Measurements from ENCODE around the gene ELMOD3.
A peak's percentile ranks its signal among the peaks of the same experiment; 100 is the strongest.
"Not testable (repeated sequence)": the region's sequence is repeated elsewhere in the genome, so short reads cannot be mapped to it uniquely, and the experiment has no call there.

The ELMOD3 gene

DNA sequence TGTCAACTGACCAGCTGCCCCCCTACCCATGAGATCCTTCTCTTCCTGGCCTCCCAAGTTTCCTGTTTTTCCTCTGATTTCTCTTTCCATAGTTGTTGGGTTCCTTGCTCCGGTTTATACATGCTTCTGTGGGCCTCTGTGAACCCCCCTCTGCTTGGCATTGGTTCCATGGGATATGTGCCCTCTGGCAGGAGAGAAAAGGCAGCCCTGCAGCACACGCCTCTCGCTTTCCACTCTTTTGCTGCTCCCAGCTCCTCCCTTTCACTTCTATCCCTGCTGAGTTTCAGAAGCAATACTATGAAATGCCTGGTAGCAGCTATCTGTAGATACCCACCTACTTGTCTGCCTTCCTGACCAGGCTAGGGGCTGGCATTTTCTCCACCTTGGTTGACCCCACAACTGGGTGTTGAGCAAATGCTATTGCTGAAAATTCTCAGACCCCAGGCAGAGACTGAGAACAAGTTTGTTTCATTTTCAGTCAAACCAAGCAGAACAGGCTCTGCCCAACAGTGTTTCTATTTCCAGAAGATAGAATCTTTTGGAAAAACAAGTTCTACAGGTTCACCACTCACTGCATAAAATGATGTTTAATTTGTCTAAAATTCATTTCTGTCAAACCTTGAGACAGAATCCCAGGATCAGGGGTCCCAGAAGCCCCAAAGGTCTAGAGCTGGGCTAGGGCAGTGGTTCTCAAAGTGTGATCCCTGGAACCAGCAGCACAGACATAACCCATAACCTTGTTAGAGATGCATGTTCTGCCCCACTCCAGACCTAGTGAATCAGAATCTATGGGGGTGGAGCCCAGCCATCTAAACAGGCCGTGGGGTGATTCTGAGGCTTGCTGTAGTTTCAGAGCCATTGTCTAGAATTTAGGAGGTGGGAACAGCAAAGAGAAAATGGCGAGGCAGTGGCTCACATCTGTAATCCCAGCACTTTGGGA, 42.2 kb downstream of the ELMOD3 start:
- H3K4me3 ChIP-seq (ENCODE audit: low read depth, low read length), result no peak overlapping the region
- no peak for DNase-seq (ENCODE audit: low read depth)

DNA sequence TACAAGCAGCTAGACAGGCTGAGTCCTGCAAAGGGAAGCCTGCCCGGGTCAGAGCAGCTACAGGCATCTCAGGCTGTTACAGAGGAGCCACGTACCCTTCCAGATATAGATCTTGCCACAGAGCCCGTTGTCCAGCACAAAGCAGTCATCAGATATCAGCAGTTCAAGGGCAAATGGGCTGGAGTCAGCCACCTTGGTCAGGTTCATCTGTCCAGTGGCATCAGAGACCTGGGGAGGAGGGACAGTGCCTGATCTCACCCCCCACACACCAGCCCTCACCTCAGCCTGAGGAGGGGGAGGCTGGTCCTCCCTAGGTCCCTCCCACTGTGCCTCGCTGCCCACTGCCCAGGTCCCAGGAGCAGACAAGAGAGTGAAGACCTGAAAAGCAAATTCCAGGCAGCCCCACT, 43.4 kb downstream of the ELMOD3 start:
- H3K4me3 ChIP-seq (ENCODE audit: low read depth, low read length), result no peak overlapping the region
- no peak for DNase-seq (ENCODE audit: low read depth)

DNA sequence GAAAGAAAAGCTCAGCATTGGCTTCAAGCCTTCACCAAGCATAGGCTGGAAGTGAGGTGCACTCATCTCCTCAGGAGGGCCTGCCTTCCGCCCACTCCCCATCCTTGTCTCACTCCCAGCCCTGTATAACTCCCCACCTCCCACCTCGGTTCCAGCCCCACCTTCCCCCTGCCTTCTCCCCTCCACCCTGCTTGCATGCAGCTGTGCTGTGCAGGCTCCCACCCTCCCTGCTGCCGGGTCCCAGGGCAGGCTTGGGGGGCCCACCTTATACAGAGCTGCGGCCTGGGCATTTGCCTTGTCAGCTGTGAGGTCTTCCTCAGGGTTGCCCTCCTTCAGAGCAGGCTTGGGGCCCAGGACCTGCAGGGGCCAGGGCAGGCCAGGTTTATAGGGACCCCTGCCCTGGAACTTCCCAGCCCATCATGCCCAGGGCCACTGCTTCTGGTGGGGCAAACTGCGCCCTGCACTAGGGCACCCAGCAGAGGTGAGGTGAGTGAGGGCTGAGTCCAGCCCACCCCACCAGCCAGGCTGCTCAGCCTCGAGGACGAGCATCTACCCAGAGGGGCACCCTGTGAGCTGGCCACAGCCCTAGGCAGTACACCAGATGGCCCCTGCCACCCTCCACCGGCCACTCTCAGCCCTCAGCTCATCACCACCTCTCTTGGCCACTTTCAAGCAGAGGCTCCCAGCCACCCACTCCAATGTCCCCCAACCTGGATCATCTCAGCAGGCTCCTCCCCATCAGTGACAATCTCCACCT, 44.0 kb downstream of the ELMOD3 start:
- DNase-seq (ENCODE audit: low read depth), result no peak
- no peak overlapping the region for H3K4me3 ChIP-seq (ENCODE audit: low read depth, low read length)

DNA sequence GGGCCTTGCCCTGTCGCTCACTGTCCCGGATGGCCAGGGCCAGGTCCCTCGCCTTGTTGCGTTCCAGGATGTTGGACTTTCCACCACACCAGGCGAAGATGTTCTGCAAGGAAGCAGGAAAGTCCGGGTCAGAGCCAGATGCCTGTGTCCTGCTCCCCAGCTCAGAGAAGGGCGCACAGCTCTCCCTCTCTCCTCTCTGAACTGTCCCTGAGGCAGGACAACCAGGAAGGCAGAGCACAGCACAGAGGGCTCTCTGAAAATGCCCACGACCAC, 44.5 kb downstream of the ELMOD3 start:
- no peak overlapping the region for H3K4me3 ChIP-seq (ENCODE audit: low read depth, low read length)
- no peak for DNase-seq (ENCODE audit: low read depth)

DNA sequence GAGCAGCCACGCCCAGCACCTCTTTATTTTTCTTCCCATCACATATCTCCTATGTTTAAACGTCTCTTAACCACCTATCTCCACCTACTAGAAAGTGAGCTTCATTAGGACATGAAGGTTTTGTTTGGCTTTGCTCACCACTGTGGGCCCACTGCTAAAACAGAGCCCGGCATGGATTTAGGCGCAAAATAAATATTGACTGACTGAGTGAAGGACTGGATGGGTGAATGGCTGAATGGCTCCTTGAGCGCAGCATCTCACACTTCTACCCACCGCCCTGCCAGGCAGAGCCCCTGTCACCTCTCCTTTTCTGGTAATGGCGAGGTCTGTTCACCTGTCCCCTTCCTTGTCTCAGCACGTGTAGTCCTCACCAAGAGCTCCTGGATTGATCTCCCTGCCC, 45.5 kb downstream of the ELMOD3 start:
- DNase-seq (ENCODE audit: low read depth), result no peak
- H3K4me3 ChIP-seq (ENCODE audit: low read depth, low read length), result no peak overlapping the region

DNA sequence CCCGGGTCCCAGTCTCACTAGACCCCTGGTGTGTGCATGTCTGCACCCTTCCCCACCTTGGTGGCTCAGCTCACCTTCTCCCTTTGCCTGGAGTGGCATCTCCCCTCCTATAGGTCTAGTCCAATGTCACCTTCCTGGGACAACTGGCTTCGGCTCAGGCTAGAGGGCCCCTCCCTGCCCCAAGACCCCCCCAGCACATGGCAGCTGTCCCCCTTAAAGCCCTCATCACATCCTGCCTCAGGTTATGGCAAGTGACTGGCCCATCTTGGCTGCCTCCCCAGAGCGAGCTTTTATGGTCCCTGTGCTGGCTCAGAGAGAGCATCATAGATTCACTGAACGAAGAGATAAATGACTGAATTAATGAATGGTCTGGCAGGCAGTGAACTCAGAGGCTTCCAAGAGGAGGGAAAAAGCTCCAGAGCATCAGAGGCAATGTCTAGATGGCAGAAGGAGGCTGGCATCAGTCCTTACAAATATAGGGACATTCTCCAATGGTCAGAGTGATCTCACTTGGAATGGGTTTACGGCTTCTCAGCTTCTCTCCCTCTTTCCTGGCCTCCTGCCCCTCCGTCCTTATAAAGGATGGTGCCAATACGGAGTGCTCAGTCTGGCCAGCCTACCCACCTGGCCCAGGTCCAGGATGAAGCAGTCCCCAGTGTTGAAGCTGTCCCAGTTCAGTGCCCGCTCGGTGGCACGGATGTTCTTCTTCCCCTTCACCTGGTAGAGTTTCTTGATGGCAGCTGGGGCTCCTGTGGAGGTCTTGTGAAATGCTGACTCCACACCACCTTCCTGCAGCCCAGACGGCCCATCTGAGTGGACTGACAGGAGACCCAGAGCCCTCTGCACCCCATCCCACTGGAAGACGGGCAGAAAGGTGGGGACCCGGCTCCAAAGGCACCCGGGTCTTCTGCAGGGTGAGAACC, 46.2 kb downstream of the ELMOD3 start:
- no peak for DNase-seq (ENCODE audit: low read depth)
- no peak overlapping the region for H3K4me3 ChIP-seq (ENCODE audit: low read depth, low read length)

DNA sequence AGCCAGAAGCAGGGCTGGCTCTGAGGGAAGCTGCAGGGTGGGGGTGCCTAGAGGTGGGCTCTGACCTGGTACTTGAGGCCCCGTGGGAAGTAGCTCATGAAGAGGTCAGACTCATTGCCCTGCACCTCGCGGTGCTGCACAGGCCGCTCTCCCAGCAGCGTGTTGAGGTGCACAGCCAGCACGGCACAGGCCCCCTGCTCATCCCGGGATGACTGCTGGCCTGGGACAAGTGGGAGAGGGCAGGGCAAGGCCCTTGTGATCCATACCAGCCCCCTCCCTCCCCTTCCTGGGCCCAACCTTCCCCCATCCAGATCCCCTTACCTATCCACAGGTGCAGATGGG, 46.9 kb downstream of the ELMOD3 start:
- no peak for DNase-seq (ENCODE audit: low read depth)
- H3K4me3 ChIP-seq (ENCODE audit: low read depth, low read length), result no peak overlapping the region

DNA sequence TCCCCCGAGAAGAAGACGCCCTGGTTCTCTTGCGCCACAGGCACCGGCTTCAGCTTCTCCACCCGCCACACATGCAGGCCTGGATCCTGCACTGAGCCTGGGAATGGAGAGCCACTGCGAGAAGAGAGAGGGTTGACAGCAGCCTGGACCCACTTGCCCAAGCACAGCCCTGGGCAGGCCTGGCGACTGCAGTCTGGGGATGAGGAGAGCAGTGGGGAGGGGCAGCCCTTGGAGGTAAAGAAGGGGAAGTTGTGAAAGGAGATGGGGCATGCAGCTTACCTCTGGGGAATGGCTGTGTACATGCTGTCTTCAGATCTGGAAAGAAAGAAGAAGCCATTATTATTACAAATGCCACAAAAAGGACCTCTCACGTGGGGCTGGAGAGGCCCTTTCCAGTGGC, 47.3 kb downstream of the ELMOD3 start:
- DNase-seq (ENCODE audit: low read depth), result no peak
- H3K4me3 ChIP-seq (ENCODE audit: low read depth, low read length), result no peak overlapping the region

DNA sequence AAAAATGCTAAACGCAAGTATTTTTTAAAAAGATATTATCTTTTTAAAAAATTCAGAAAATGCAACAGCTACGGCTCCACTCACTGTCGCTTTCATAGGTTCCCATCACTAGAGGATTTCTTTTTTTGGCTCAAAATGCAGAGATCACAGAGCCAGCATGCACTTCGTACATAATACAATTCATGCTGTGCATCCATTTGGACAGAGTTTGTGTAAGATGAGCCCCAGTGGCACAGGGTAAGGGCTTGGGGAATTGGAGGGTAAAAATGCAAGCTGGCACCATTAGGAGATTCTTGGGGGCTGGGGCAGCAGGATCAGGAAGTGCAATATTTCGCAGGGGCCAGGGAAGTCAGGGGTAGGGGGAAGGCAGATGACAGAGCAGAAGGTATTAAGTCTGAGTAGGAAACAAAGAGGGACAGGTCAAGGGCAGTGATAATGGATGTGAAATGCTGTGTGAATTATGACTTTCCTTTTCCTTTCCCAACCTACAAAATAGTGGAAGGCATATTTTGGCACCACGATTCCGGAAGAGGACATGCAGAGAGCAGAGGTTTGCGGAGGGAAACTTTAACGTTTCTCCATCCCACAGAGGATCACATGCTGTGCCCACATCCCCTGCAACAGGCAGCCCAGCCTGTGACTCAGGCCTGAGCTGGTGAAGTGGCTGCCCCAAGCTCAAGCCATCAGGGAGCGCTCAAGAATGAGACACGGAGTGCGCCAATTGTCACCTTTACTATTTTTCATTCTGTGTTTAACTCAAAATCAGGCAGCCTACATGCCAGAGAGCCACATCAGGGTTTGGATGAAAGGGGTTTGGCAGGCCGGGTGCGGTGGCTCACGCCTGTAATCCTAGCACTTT, 50.9 kb downstream of the ELMOD3 start:
- H3K4me3 ChIP-seq (ENCODE audit: low read depth, low read length), result no peak overlapping the region
- DNase-seq (ENCODE audit: low read depth), result no peak

DNA sequence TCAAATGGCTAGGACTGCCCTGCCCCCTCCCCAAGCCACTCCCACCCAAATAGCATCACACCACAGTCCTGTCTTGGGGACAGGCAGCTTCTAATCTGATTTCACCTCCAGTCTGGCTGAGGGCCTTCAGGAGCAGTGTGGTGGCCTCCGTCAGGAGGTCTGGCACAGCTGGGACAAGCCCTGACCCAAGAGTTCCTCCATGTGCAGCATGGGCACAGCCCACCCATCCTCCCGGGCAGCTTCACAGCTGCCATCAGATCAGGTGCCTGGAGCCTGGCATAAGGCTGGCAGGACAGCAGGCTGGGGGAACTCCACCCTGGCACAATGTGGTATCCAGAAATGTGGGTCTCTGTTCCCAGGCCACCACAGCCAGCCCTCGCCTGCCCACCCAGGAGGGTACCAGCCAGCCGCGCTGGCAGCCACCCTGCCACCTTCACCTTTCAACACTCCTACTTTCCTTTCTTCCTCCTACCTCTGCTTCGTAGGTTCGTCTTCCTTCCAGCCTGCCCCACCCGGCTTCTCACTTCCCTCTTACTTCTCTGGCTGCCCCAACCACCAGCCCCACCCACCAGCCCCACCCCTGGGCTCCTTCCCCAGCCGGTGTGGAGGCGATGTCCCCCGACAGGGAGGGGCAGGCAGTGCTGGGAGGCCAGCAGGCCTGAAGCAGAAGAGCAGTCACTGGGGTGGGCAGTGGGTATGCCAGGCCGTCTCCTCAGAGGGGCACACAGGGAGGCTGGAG, 55.4 kb downstream of the ELMOD3 start, which contains the start of gene CAPG:
CAPG (minus strand) TSS at position 522 of the 739 bp plus-strand sequence. CDS start 8,221 bp downstream, outside the sequence.
- no peak within 1 kb of the TSS for H3K4me3 ChIP-seq (ENCODE audit: low read depth, low read length)
- no peak for DNase-seq (ENCODE audit: low read depth)

DNA sequence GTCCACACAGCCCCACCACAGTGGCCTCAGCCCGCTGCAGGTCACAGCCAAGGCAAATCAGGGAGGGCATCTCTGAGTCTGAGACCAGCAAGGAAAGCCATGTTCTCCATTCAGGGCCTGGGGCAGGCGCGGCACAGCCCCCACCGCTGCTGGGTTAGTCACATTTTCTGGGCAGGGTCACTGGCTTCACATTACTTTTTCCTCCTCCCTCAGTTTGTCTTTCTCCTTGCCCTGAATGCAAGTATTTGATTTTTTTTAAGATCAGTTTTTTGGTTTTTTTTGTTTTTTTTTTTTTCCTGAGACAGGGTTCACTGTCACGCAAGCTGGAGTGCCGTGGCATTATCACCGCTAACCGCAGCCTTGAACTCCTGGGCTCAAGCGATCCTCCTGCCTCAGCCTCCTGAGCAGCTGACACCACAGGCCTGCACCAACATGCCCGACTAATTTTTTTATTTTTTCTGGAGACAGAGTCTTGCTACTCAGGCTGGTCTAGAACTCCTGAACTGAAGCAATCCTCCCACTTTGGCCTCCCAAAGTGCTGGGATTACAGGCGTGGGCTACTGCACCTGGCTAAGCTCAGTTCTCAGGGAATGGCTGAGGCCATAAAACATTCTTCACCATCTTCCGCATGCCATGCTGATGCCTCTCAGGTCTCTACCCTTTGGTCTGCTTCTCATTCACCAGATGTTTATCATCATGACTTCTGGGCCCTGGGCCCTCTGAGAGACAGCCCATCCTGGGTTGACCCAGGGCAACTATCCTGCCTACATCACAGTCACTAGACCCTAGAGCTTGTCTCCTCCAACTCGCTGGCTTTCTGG, 56.2 kb downstream of the ELMOD3 start:
- DNase-seq (ENCODE audit: low read depth), result no peak
- H3K4me3 ChIP-seq (ENCODE audit: low read depth, low read length), result no peak overlapping the region

DNA sequence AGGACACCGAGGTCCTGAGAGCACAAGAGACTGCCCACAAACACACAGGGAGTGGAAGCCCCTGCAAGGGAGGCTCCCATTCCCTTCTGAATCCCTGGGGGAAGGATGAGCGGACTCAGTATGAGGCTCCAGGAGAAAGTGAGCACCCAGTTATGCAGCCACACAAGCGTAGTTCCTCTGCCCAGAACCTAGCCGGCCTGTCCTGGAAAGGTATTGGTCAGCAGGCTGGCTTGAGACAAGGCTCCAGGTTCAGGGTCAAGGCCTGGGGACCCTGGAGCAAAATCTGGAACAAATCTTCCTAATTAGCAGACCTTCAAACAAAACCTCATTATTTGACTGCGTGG, 56.8 kb downstream of the ELMOD3 start:
- DNase-seq (ENCODE audit: low read depth), result no peak
- H3K4me3 ChIP-seq (ENCODE audit: low read depth, low read length), result no peak overlapping the region

DNA sequence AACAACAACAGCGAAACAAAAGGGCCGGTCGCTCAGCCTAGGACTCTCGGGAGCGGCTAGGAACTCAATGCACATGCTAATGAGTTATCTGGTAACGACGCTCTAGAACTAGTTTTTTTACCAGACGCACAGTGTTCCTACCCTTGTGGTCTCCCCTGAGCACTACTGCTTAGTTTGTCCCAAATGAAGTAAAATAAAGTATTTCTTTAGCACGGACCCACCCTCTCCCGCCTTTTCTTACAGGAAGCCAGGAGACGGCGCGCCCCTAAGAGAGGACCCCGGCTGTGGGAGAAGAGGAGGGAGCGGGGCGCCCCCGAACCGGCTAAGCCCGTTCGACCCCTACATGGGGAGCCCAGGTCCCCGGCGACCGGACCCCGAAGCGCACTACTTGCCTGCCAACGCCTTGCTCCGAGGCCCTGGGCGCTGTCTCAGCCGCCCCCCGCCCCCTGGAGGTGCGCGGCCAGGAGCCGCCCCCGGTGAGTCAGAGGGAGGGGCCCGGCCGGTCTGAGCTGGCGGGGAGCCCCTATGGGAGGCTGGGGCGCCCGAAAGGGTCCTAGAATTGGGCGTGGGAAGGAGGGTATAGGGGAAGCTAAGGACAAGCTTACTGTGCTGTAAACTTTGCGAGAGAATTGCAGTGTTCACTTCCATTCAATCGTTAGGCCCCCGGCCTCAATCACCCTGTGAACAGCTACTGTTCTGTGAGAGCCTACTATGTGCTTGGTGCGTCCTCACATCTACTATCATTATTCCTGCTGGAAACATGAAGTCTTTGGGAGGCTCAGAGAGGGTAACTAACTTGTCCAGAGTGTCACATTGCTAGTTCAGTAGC, 59.2 kb downstream of the ELMOD3 start:
- peak overlapping the region; percentile 67 for H3K4me3 ChIP-seq (ENCODE audit: low read depth, low read length)

DNA sequence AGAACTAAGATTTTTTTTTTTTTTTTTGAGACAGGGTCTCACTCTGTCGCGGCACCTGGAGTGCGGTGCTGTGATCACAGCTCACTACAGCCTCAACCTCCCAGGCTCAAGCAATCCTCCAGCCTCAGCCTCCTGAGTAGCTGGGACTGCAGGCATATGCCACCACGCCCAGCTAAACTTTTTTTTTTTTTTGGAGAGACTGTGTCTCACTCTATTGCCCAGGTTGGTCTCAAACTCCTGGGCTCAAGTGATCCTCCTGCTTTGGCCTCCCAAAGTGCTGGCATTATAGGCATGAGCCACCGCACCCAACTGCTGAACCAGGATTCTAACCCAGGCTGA, 59.8 kb downstream of the ELMOD3 start:
- DNase-seq (ENCODE audit: low read depth); H3K4me3 ChIP-seq (ENCODE audit: low read depth, low read length): not testable (repeated sequence)

More for the DNA sequence above, 59.2 kb downstream of the ELMOD3 start:
- no peak for DNase-seq (ENCODE audit: low read depth)

DNA sequence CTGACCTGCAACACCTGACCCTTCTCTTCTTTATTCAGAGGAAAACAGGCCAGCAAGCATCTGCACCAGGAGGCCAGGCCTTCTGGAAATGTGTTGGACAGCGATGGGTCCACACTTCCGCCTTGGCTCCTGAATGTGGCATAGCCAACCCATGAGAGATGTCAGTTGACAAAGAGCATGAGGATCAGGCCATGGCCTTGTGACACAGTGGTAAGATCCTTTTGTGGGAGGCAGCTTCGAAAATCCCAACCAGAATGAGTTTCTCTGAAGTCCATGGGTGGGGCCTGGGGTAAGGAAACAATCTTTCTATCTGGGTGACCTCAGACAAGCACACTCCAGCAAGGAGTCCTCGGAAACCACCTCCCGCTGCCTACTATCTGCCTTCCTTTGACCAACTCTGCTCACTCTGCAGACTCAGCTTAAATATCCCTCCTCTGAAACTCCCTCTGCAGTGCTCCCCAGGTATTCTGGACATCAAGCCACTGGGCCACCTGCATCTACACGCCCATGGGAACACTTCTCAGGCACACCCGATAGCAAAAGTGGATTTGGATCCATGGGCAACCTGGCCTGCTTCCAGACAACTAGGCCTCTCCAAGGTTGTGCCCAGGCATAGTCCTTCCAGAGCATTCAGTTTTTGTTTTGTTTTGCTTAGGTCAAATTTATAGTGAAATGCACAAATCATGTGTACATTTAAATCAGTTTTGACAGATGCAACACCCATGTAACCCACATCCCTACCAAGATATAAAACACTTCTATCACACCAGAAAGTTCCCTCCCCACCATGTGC, 60.4 kb downstream of the ELMOD3 start:
- H3K4me3 ChIP-seq (ENCODE audit: low read depth, low read length), result no peak overlapping the region
- no peak for DNase-seq (ENCODE audit: low read depth)

DNA sequence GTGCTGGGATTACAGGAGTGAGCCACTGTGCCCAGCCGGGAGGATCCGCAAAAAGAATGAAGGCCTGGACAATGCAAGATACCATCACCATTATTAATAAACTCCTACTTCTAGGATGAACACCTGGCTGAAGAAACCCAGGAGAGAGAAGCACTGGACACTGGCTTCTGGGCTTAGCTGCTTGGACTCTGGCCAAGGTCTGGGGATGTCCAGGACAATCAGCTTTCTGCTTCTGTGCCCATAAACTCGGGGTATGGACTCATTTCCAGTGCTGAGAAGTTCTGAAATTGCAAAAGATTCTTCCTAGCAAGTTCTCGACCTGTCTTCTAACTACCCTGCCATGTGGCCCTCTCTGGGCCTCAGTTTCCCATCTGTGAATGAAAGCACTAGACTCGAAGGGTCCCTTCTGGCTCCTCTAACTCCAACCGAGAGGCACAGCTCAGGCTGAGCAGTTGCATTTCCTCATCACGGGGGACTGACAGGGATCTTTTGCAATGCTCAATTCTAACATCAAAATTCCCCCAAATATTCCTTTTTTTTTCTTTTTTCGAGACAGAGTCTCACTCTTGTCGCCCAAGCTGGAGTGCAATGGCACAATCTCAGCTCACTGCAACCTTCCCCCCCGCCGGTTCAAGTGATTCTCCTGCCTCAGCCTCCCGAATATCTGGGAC, 61.5 kb downstream of the ELMOD3 start:
- no peak overlapping the region for H3K4me3 ChIP-seq (ENCODE audit: low read depth, low read length)
- DNase-seq (ENCODE audit: low read depth), result no peak
